Measurements from ENCODE around the gene WDR5B.

GRCh38 chr3:122421101-122421500, 5.2 kb upstream of the WDR5B start:
- no peak for TF ChIP-seq EZH2phosphoT487 (IDR thresholded peaks at IDR 0.05)
- TF ChIP-seq CTCF (IDR thresholded peaks at IDR 0.05) = no peak
- TF ChIP-seq EZH2 (IDR thresholded peaks at IDR 0.05) = no peak
